ENCODE measurements around the gene PITPNC1. TPM values are rescaled to one million over a fixed set of nuclear protein-coding genes. Genes with fewer than 3 reads are reported as not detected.
A peak's percentile ranks its signal among the peaks of the same experiment; 100 is the strongest.

The PITPNC1 gene
- total RNA-seq, 1 experiment from 2014 or later: 37.5 TPM

DNA sequence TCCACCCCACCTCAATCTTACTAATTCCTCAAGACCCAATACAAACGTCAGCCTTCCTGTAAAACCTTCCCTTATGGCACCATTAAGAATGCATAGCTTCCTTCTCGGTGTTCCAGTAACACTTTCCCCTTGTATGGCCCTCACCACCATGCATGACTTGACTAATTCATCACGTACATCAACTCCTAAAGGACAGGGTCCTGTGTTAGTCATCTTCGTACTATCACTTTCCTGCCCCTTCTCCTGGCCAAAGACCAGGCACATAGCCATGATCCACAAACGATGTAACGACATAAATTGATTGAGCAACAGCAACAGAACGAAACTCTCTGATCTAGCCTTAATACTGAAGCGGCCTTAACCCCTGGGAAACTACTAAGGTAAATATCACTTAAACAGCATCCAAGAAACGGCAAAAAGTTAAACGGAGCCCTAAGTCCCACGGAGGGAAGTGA, 11.3 kb upstream of the PITPNC1 start:
- H3K4ac ChIP-seq (ENCODE audit: low read depth, low read length): no peak overlapping the region
- no peak overlapping the region for H2AFZ ChIP-seq (ENCODE audit: low read length)
- DNase-seq: no peak
- H3K56ac ChIP-seq (ENCODE audit: insufficient read length, low read depth, low read length): no peak overlapping the region
- no peaks in the 10 kb centered on the region for H3K9me3 ChIP-seq (ENCODE audit: control insufficient read depth, low read depth, low read length)
- no peaks in the 10 kb centered on the region for H3K9me3 Mint-ChIP-seq
- peaks cover 31% of the 10 kb centered on the region for H3K79me2 ChIP-seq (ENCODE audit: insufficient read depth, low read length)
- H2AK5ac ChIP-seq (ENCODE audit: insufficient read length, low read length): no peak overlapping the region
- H3K14ac ChIP-seq (ENCODE audit: insufficient read depth, low read length): peak overlapping the region; percentile 97; the same call in 1 of the 2 replicates
- no peaks in the 10 kb centered on the region for H3K79me1 ChIP-seq (ENCODE audit: insufficient read depth, low read depth, low read length, poor library complexity, severe bottlenecking)
- H4K91ac ChIP-seq (ENCODE audit: insufficient read length, low read depth, low read length): no peak overlapping the region
- H2BK120ac ChIP-seq (ENCODE audit: low read depth, low read length, poor library complexity, severe bottlenecking): no peak overlapping the region
- peaks cover 7% of the 10 kb centered on the region for H3K23me2 ChIP-seq (ENCODE audit: insufficient read length, low read depth, low read length, poor library complexity, severe bottlenecking)
- no CpG with 5 or more reads among the region's 11 CpGs for WGBS (ENCODE audit: extremely low coverage, insufficient read length, low lambda C conversion rate)
- H2BK5ac ChIP-seq (ENCODE audit: insufficient read length, low read length): no peak overlapping the region
- TF ChIP-seq, protein P1, sequence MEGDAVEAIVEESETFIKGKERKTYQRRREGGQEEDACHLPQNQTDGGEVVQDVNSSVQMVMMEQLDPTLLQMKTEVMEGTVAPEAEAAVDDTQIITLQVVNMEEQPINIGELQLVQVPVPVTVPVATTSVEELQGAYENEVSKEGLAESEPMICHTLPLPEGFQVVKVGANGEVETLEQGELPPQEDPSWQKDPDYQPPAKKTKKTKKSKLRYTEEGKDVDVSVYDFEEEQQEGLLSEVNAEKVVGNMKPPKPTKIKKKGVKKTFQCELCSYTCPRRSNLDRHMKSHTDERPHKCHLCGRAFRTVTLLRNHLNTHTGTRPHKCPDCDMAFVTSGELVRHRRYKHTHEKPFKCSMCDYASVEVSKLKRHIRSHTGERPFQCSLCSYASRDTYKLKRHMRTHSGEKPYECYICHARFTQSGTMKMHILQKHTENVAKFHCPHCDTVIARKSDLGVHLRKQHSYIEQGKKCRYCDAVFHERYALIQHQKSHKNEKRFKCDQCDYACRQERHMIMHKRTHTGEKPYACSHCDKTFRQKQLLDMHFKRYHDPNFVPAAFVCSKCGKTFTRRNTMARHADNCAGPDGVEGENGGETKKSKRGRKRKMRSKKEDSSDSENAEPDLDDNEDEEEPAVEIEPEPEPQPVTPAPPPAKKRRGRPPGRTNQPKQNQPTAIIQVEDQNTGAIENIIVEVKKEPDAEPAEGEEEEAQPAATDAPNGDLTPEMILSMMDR (conservative IDR thresholded peaks at IDR 0.05): no peak
- H2BK15ac ChIP-seq (ENCODE audit: low read depth, low read length): no peak overlapping the region
- H3K9ac ChIP-seq (ENCODE audit: extremely low read depth, insufficient read length, low read length): peak overlapping the region; percentile 92
- H3K4me2 ChIP-seq (ENCODE audit: insufficient read depth, insufficient read length, low read length): peak overlapping the region; percentile 100
- H2BK20ac ChIP-seq (ENCODE audit: low read depth, low read length, poor library complexity, severe bottlenecking): no peak overlapping the region
- no peak overlapping the region for H3K27ac ChIP-seq (ENCODE audit: insufficient read length, low read depth, low read length)
- no peak overlapping the region for H3K23ac ChIP-seq (ENCODE audit: insufficient read length, low read depth, low read length)
- no peaks in the 10 kb centered on the region for H3K27me3 ChIP-seq (ENCODE audit: insufficient read depth, low read length)
- H3K36me3 Mint-ChIP-seq (ENCODE audit: insufficient read depth in 1 of 3, low read depth in 3 of 3): peaks cover 11 to 30% (median 20%) of the 10 kb centered on the region in 3 experiments
- no peak overlapping the region for H3T11ph ChIP-seq (ENCODE audit: low read length)
- peaks cover 17 to 22% of the 10 kb centered on the region in 2 experiments for H3K4me1 Mint-ChIP-seq
- no peaks in the 10 kb centered on the region for H3K27me3 Mint-ChIP-seq (ENCODE audit: low read depth)
- no peak overlapping the region for H4K8ac ChIP-seq (replicated peaks; ENCODE audit: insufficient read length, low read depth, low read length)
- peak overlapping the region; percentile 96 to 97 for H3K4me3 Mint-ChIP-seq
- H4K20me1 ChIP-seq (ENCODE audit: control insufficient read depth, insufficient read depth, insufficient read length): no peaks in the 10 kb centered on the region
- H3K18ac ChIP-seq (ENCODE audit: insufficient read length, low read depth, low read length): peak overlapping the region; percentile 95
- no peak overlapping the region for H2BK12ac ChIP-seq (ENCODE audit: insufficient read length, low read depth, low read length)
- peak overlapping the region; percentile 75 to 96 (median 95) for H3K27ac Mint-ChIP-seq
- peaks cover 4% of the 10 kb centered on the region for H3K4me1 ChIP-seq (ENCODE audit: insufficient read depth, low read length)
- peak overlapping the region; percentile 26 for H4K5ac ChIP-seq (ENCODE audit: insufficient read length, low read depth, low read length)

Measured in H9 (cell line).